ENCODE data around the gene NUS1. TPM values are rescaled to one million over a fixed set of nuclear protein-coding genes. Genes with fewer than 3 reads are reported as not detected.
"Not testable (repeated sequence)": the region's sequence is repeated elsewhere in the genome, so short reads cannot be mapped to it uniquely, and the experiment has no call there.

NUS1 gene
- total and polyA plus RNA-seq, 7 donors, result 8.4 to 25.4 (median 14.7) TPM

- intact Hi-C loops (cut with DNase I), result no loop called here
- H3K9me3 ChIP-seq, result no peaks in the 10 kb centered on the region
- WGBS, 3 donors, result 43 to 59% (median 54%) methylated on average over 3 of the region's 3 CpGs
- peak overlapping the region; percentile 0 for H3K27ac ChIP-seq
- ATAC-seq (peak in 1 of 4 donors; percentile 38), DNase-seq (no peak)
- no peaks in the 10 kb centered on the region for H3K36me3 ChIP-seq (ENCODE audit: insufficient read depth in 1 of 2, low read depth in 1 of 2)
- H3K4me3 ChIP-seq, result no peak overlapping the region
- peaks cover 45% of the 10 kb centered on the region for H3K4me1 ChIP-seq
- TF ChIP-seq, protein P1, sequence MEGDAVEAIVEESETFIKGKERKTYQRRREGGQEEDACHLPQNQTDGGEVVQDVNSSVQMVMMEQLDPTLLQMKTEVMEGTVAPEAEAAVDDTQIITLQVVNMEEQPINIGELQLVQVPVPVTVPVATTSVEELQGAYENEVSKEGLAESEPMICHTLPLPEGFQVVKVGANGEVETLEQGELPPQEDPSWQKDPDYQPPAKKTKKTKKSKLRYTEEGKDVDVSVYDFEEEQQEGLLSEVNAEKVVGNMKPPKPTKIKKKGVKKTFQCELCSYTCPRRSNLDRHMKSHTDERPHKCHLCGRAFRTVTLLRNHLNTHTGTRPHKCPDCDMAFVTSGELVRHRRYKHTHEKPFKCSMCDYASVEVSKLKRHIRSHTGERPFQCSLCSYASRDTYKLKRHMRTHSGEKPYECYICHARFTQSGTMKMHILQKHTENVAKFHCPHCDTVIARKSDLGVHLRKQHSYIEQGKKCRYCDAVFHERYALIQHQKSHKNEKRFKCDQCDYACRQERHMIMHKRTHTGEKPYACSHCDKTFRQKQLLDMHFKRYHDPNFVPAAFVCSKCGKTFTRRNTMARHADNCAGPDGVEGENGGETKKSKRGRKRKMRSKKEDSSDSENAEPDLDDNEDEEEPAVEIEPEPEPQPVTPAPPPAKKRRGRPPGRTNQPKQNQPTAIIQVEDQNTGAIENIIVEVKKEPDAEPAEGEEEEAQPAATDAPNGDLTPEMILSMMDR (IDR thresholded peaks at IDR 0.05), result no peak
- no peaks in the 10 kb centered on the region for H3K27me3 ChIP-seq (ENCODE audit: insufficient read depth in 3 of 3, low read length in 2 of 3)
Observed at GRCh38 chr6:117681162-117681741, 6.0 kb downstream of the NUS1 start.

- DNase-seq, result no peak
- Histone ChIP-seq H3K27me3 (ENCODE audit: insufficient read depth in 3 of 3, low read length in 2 of 3) (no peaks in the 10 kb centered on the region), H3K27ac (no peak overlapping the region), H3K4me1 (peaks cover 25% of the 10 kb centered on the region), H3K4me3 (no peak overlapping the region), H3K36me3 (ENCODE audit: insufficient read depth in 1 of 2, low read depth in 1 of 2) (no peaks in the 10 kb centered on the region), H3K9me3 (no peaks in the 10 kb centered on the region)
- ATAC-seq, result no peak
- intact Hi-C loops (cut with DNase I), result no loop called here
- TF ChIP-seq, protein P1 (IDR thresholded peaks at IDR 0.05), result no peak
- 96 to 100% (median 97%) methylated on average over 1 of the region's 1 CpG for WGBS, 3 donors
Observed at GRCh38 chr6:117684749-117685148, 9.5 kb downstream of the NUS1 start.

- H3K36me3 ChIP-seq (ENCODE audit: insufficient read depth in 1 of 2, low read depth in 1 of 2), result no peaks in the 10 kb centered on the region
- no peak overlapping the region for H3K27ac ChIP-seq
- no peaks in the 10 kb centered on the region for H3K9me3 ChIP-seq
- H3K4me1 ChIP-seq, result peaks cover 25% of the 10 kb centered on the region
- TF ChIP-seq, protein P1 (IDR thresholded peaks at IDR 0.05), result no peak
- intact Hi-C loops (cut with DNase I), result no loop called here
- ATAC-seq, result no peak
- H3K27me3 ChIP-seq (ENCODE audit: insufficient read depth in 3 of 3, low read length in 2 of 3), result no peaks in the 10 kb centered on the region
- H3K4me3 ChIP-seq, result no peak overlapping the region
- DNase-seq, result no peak
- WGBS, 3 donors, result 96 to 100% (median 99%) methylated on average over 2 of the region's 2 CpGs
Observed at GRCh38 chr6:117685359-117685758, 10.1 kb downstream of the NUS1 start.

GRCh38 chr6:117687021-117687648, 11.9 kb downstream of the NUS1 start:
- TF ChIP-seq, protein P1 (IDR thresholded peaks at IDR 0.05), result no peak
- H3K4me3 ChIP-seq, result no peak overlapping the region
- peaks cover 19% of the 10 kb centered on the region for H3K4me1 ChIP-seq
- DNase-seq (no peak), ATAC-seq (no peak)
- no peaks in the 10 kb centered on the region for H3K36me3 ChIP-seq (ENCODE audit: insufficient read depth in 1 of 2, low read depth in 1 of 2)
- no peaks in the 10 kb centered on the region for H3K27me3 ChIP-seq (ENCODE audit: insufficient read depth in 3 of 3, low read length in 2 of 3)
- 53 to 83% (median 73%) methylated on average over 1 of the region's 1 CpG for WGBS, 3 donors
- H3K27ac ChIP-seq, result no peak overlapping the region
- intact Hi-C loops (cut with DNase I), result no loop called here
- no peaks in the 10 kb centered on the region for H3K9me3 ChIP-seq

GRCh38 chr6:117689584-117689983, 14.3 kb downstream of the NUS1 start:
- intact Hi-C loops (cut with DNase I); H3K9me3 ChIP-seq; H3K4me1 ChIP-seq; H3K4me3 ChIP-seq; ATAC-seq; H3K27ac ChIP-seq; DNase-seq; H3K27me3 ChIP-seq (ENCODE audit: insufficient read depth in 3 of 3, low read length in 2 of 3): not testable (repeated sequence)
- peaks cover 0 to 21% of the 10 kb centered on the region in 2 donors for H3K36me3 ChIP-seq (ENCODE audit: insufficient read depth in 1 of 2, low read depth in 1 of 2)
- WGBS, 3 donors, result 95 to 97% (median 96%) methylated on average over 4 of the region's 4 CpGs
